HCT116 (cell line): ENCODE results near the gene RNASET2.

Experiments used
- CEBPB ChIP-seq: IDR thresholded peaks from 2 replicates; pipeline ENCODE4 v1.6.1; 2012; ENCODE audit warnings: low read depth
- CTCF ChIP-seq, 3 experiments: fragments of 200-600 bp in 1 of 3; sonication (generic) in 1 of 3; IDR thresholded peaks in 2 of 3; conservative IDR thresholded peaks in 1 of 3; 2 replicates each; pipeline ENCODE4 v1.5.1; 2012 to 2017; ENCODE audit warnings: low read depth in 2 of 3, low read length in 2 of 3, antibody characterized with exemption in 1 of 3, borderline replicate concordance in 1 of 3, control low read depth in 1 of 3, mild to moderate bottlenecking in 1 of 3, mixed read lengths in 1 of 3, mixed run types in 1 of 3, moderate library complexity in 1 of 3; ENCODE audit not compliant: insufficient read depth in 1 of 3
- EZH2phosphoT487 ChIP-seq: fragments of 200-600 bp; IDR thresholded peaks from 2 replicates; pipeline ENCODE4 v1.6.1; 2018; ENCODE audit warnings: antibody characterized with exemption, borderline replicate concordance
- MAX ChIP-seq: IDR thresholded peaks from 2 replicates; pipeline ENCODE4 v1.6.1; 2012
- POLR2A ChIP-seq: IDR thresholded peaks from 2 replicates; pipeline ENCODE4 v1.7.0; 2011; ENCODE audit warnings: borderline replicate concordance; ENCODE audit not compliant: insufficient read depth, insufficient read length; ENCODE audit errors: extremely low read depth
- POLR2AphosphoS5 ChIP-seq: IDR thresholded peaks from 2 replicates; pipeline ENCODE4 v1.6.1; 2011; ENCODE audit warnings: mild to moderate bottlenecking, low read depth, low read length, moderate library complexity
- RAD21 ChIP-seq: IDR thresholded peaks from 2 replicates; pipeline ENCODE4 v1.6.1; 2012; ENCODE audit warnings: low read depth, mild to moderate bottlenecking
- REST ChIP-seq: IDR thresholded peaks from 2 replicates; pipeline ENCODE4 v1.6.1; 2012; ENCODE audit warnings: low read depth
- SP1 ChIP-seq: IDR thresholded peaks from 2 replicates; pipeline ENCODE4 v1.6.1; 2012; ENCODE audit warnings: low read depth
- TCF7L2 ChIP-seq: IDR thresholded peaks from 2 replicates; pipeline ENCODE4 v1.7.0; 2011; ENCODE audit warnings: borderline replicate concordance, inconsistent platforms; ENCODE audit not compliant: insufficient read depth, insufficient read length; ENCODE audit errors: extremely low read depth
- ZFX ChIP-seq: fragments of 450-650 bp; IDR thresholded peaks from 2 replicates; pipeline ENCODE4 v1.6.1; 2017
- ZNF274 ChIP-seq: fragments of 200-500 bp; sonication (Bioruptor generic); IDR thresholded peaks from 2 replicates; pipeline ENCODE4 v1.6.1; 2014; ENCODE audit warnings: mild to moderate bottlenecking, low read depth, low read length, inconsistent platforms

GRCh38 chr6:166999884-167000253 is 43.5 kb upstream of the RNASET2 start:
- TF ChIP-seq CEBPB (no peak), SP1 (no peak), CTCF (IDR thresholded peaks at IDR 0.05 in 2 of 3, conservative IDR thresholded peaks at IDR 0.05 in 1 of 3; ENCODE audit: borderline replicate concordance in 1 of 3, insufficient read depth in 1 of 3, low read depth in 2 of 3, low read length in 2 of 3) (no peak), POLR2AphosphoS5 (no peak), REST (no peak), MAX (no peak), EZH2phosphoT487 (no peak), POLR2A (no peak), TCF7L2 (no peak), ZNF274 (no peak), RAD21 (no peak), ZFX (0 out of 2 replicates have a peak, but pooled peaks have one; percentile 47)
